CD14-positive monocyte (primary cell): Measurements from ENCODE around the gene FAM120B. TPM values are rescaled to one million over a fixed set of nuclear protein-coding genes. Genes with fewer than 3 reads are reported as not detected.

ENCODE experiments used
- DNase-seq, 3 donors: peaks; one replicate each; pipeline ENCODE4 v3.0.0-alpha.2; 2011 to 2022
- H2AFZ ChIP-seq: 2 replicates; pipeline ENCODE4 v1.6.0; 2012; ENCODE audit warnings: mild to moderate bottlenecking, low read depth, low read length, inconsistent platforms; ENCODE audit not compliant: insufficient read depth, poor library complexity, severe bottlenecking
- H3K27ac ChIP-seq, 2 donors: 1 replicate in 1 of 2; 2 replicates in 1 of 2; pipeline ENCODE4 v1.5.1; 2012 to 2013; ENCODE audit warnings: low read length in 2 of 2, control low read depth in 1 of 2, inconsistent platforms in 1 of 2, low read depth in 1 of 2, mild to moderate bottlenecking in 1 of 2
- H3K27me3 ChIP-seq, 2 donors: one replicate each; pipeline versions ENCODE4 v1.6.0 to v1.6.1; 2011 to 2013; ENCODE audit warnings: low read length in 2 of 2; ENCODE audit not compliant: control insufficient read depth in 2 of 2, insufficient read depth in 2 of 2
- H3K36me3 ChIP-seq, 2 donors: replicated peaks in 1 of 2; 1 replicate in 1 of 2; 2 replicates in 1 of 2; pipeline versions ENCODE4 v1.5.1 to v1.6.1; 2012 to 2013; ENCODE audit warnings: low read length in 2 of 2, control low read depth in 1 of 2, inconsistent platforms in 1 of 2, mild to moderate bottlenecking in 1 of 2; ENCODE audit not compliant: insufficient read depth in 2 of 2, control insufficient read depth in 1 of 2
- H3K4me1 ChIP-seq, 2 donors: 1 replicate in 1 of 2; 2 replicates in 1 of 2; pipeline versions ENCODE4 v1.5.1 to v1.6.1; 2012 to 2013; ENCODE audit warnings: low read length in 2 of 2, control low read depth in 1 of 2, inconsistent platforms in 1 of 2, mild to moderate bottlenecking in 1 of 2, moderate library complexity in 1 of 2; ENCODE audit not compliant: insufficient read depth in 2 of 2, control insufficient read depth in 1 of 2
- H3K4me2 ChIP-seq: replicated peaks from 2 replicates; pipeline ENCODE3; 2012; ENCODE audit warnings: low read length, moderate library complexity, mild to moderate bottlenecking; ENCODE audit not compliant: poor library complexity, severe bottlenecking; ENCODE audit errors: extremely low read depth
- H3K4me3 ChIP-seq, 3 experiments: fragments of 200-600 bp in 1 of 3; sonication (generic) in 1 of 3; replicated peaks in 1 of 3; 1 replicate in 2 of 3; 2 replicates in 1 of 3; pipeline ENCODE4 v1.5.1; 2011 to 2013; ENCODE audit warnings: low read length in 3 of 3, mild to moderate bottlenecking in 3 of 3, control low read depth in 2 of 3, low read depth in 2 of 3, inconsistent platforms in 1 of 3, moderate library complexity in 1 of 3
- H3K79me2 ChIP-seq: 2 replicates; pipeline ENCODE4 v1.6.0; 2012; ENCODE audit warnings: mild to moderate bottlenecking, control low read depth, inconsistent platforms, low read length, moderate library complexity; ENCODE audit not compliant: insufficient read depth
- H3K9ac ChIP-seq: 2 replicates; pipeline ENCODE4 v1.6.0; 2017; ENCODE audit warnings: low read length, mild to moderate bottlenecking; ENCODE audit not compliant: insufficient read depth, poor library complexity, severe bottlenecking
- H3K9me3 ChIP-seq, 2 donors: replicated peaks in 1 of 2; 1 replicate in 1 of 2; 2 replicates in 1 of 2; pipeline versions ENCODE4 v1.5.1 to v1.6.1; 2012 to 2013; ENCODE audit warnings: low read length in 2 of 2, control low read depth in 1 of 2; ENCODE audit not compliant: control insufficient read depth in 1 of 2, insufficient read depth in 1 of 2
- H4K20me1 ChIP-seq: 2 replicates; pipeline ENCODE4 v1.6.0; 2012; ENCODE audit warnings: mild to moderate bottlenecking, low read length, control low read depth, moderate library complexity; ENCODE audit not compliant: insufficient read depth
- H3K27ac Mint-ChIP-seq, 7 donors: one replicate each; pipeline ENCODE4 v1.8.0; 2020; ENCODE audit warnings: mild to moderate bottlenecking in 7 of 7, mixed read lengths in 7 of 7, moderate library complexity in 6 of 7, inconsistent platforms in 2 of 7
- H3K27me3 Mint-ChIP-seq, 3 donors: one replicate each; pipeline ENCODE4 v1.8.0; 2021 to 2022; ENCODE audit warnings: low read depth in 3 of 3, mild to moderate bottlenecking in 3 of 3, mixed read lengths in 3 of 3, moderate library complexity in 3 of 3, inconsistent platforms in 1 of 3
- H3K36me3 Mint-ChIP-seq, 2 donors: one replicate each; pipeline ENCODE4 v1.8.0; 2020; ENCODE audit warnings: mixed read lengths in 2 of 2, inconsistent platforms in 1 of 2, mild to moderate bottlenecking in 1 of 2
- H3K4me1 Mint-ChIP-seq: one replicate; pipeline ENCODE4 v1.8.0; 2020; ENCODE audit warnings: mild to moderate bottlenecking, mixed read lengths
- H3K4me3 Mint-ChIP-seq, 2 donors: one replicate each; pipeline ENCODE4 v1.8.0; 2020; ENCODE audit warnings: mild to moderate bottlenecking in 2 of 2, mixed read lengths in 2 of 2, moderate library complexity in 1 of 2
- H3K9me3 Mint-ChIP-seq, 7 donors: one replicate each; pipeline ENCODE4 v1.8.0; 2020 to 2022; ENCODE audit warnings: mixed read lengths in 7 of 7, mild to moderate bottlenecking in 6 of 7, moderate library complexity in 6 of 7, inconsistent platforms in 2 of 7
- WGBS: methylation state at CpG from one replicate; pipeline ENCODE4 v1.1.5; 2013; ENCODE audit warnings: missing lambda C conversion rate; ENCODE audit not compliant: insufficient coverage; 5-methylcytosine and 5-hydroxymethylcytosine counted together
- intact Hi-C, 2 donors: fragments of 100-400 bp; cut with micrococcal nuclease; formaldehyde crosslinking; loops; one replicate each; pipeline versions ENCODE4 v1.15.0 to v1.15.1; 2023
- polyA plus RNA-seq, 3 donors: library from polyadenylated mRNA; depleted of rRNA in 1 of 3; unstranded in 2 of 3; stranded (reverse) in 1 of 3; fragments of 300-500 nt in 2 of 3; fragments of >200 nt in 1 of 3; fragmentation: Illumina TruSeq in 2 of 3; gene quantifications; 1 replicate in 2 of 3; 2 replicates in 1 of 3; pipeline ENCODE4 v1.2.3, GENCODE V29; 2012 to 2021
- TF ChIP-seq, protein P1 (sequence below): fragments of 200-600 bp; IDR thresholded peaks from one replicate; pipeline ENCODE4 v1.8.0; 2022; ENCODE audit warnings: antibody characterized with exemption, mild to moderate bottlenecking

FAM120B gene
- polyA plus RNA-seq, 3 donors = 10.6 to 20.2 (median 11.2) TPM

GRCh38 chr6:170447561-170447930 lies 141.0 kb downstream of the FAM120B start:
- WGBS = 96% methylated on average over 6 of the region's 14 CpGs
- H3K27me3 Mint-ChIP-seq = peaks cover 0 to 6% (median 6%) of the 10 kb centered on the region in 3 donors
- no peak for DNase-seq

GRCh38 chr6:170448317-170448716 lies 141.8 kb downstream of the FAM120B start:
- TF ChIP-seq, protein P1, sequence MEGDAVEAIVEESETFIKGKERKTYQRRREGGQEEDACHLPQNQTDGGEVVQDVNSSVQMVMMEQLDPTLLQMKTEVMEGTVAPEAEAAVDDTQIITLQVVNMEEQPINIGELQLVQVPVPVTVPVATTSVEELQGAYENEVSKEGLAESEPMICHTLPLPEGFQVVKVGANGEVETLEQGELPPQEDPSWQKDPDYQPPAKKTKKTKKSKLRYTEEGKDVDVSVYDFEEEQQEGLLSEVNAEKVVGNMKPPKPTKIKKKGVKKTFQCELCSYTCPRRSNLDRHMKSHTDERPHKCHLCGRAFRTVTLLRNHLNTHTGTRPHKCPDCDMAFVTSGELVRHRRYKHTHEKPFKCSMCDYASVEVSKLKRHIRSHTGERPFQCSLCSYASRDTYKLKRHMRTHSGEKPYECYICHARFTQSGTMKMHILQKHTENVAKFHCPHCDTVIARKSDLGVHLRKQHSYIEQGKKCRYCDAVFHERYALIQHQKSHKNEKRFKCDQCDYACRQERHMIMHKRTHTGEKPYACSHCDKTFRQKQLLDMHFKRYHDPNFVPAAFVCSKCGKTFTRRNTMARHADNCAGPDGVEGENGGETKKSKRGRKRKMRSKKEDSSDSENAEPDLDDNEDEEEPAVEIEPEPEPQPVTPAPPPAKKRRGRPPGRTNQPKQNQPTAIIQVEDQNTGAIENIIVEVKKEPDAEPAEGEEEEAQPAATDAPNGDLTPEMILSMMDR = no peak

More at GRCh38 chr6:170447561-170447930, 141.0 kb downstream of the FAM120B start:
- no peak overlapping the region for H3K4me3 Mint-ChIP-seq
- H2AFZ ChIP-seq = no peak overlapping the region
- H3K36me3 ChIP-seq = no peaks in the 10 kb centered on the region
- no peak overlapping the region for H3K27ac ChIP-seq
- no peaks in the 10 kb centered on the region for H3K27me3 ChIP-seq
- H3K4me1 Mint-ChIP-seq = no peaks in the 10 kb centered on the region
- H4K20me1 ChIP-seq = no peaks in the 10 kb centered on the region
- H3K9ac ChIP-seq = no peak overlapping the region
- no peaks in the 10 kb centered on the region for H3K36me3 Mint-ChIP-seq
- no peaks in the 10 kb centered on the region for H3K9me3 ChIP-seq
- no peak overlapping the region for H3K4me3 ChIP-seq
- H3K27ac Mint-ChIP-seq = peak overlapping the region in 1 of 7 donors; percentile 42
- peaks cover 0 to 1% (median 0%) of the 10 kb centered on the region in 7 donors for H3K9me3 Mint-ChIP-seq
- H3K4me1 ChIP-seq = no peaks in the 10 kb centered on the region
- no peaks in the 10 kb centered on the region for H3K79me2 ChIP-seq
- TF ChIP-seq, protein P1 = no peak
- H3K4me2 ChIP-seq = no peak overlapping the region
- intact Hi-C loops = no loop called here

More at GRCh38 chr6:170448317-170448716, 141.8 kb downstream of the FAM120B start:
- H3K27ac ChIP-seq = no peak overlapping the region
- Mint-ChIP-seq H3K9me3 (peaks cover 0 to 5% (median 3%) of the 10 kb centered on the region in 7 donors), H3K27me3 (peaks cover 0 to 5% (median 1%) of the 10 kb centered on the region in 3 donors), H3K4me1 (no peaks in the 10 kb centered on the region), H3K4me3 (no peak overlapping the region), H3K27ac (no peak overlapping the region), H3K36me3 (no peaks in the 10 kb centered on the region)
- no peaks in the 10 kb centered on the region for H4K20me1 ChIP-seq
- no peak overlapping the region for H3K4me2 ChIP-seq
- no peak overlapping the region for H3K9ac ChIP-seq
- no peaks in the 10 kb centered on the region for H3K9me3 ChIP-seq
- H3K4me1 ChIP-seq = no peaks in the 10 kb centered on the region
- H3K4me3 ChIP-seq = no peak overlapping the region
- H3K79me2 ChIP-seq = no peaks in the 10 kb centered on the region
- H3K36me3 ChIP-seq = no peaks in the 10 kb centered on the region
- no peak overlapping the region for H2AFZ ChIP-seq
- no peaks in the 10 kb centered on the region for H3K27me3 ChIP-seq
- 93% methylated on average over 12 of the region's 12 CpGs for WGBS
- DNase-seq = no peak
- intact Hi-C loops = no loop called here
